GM12878 (cell line): ENCODE results near the gene NARF. TPM values are rescaled to one million over a fixed set of nuclear protein-coding genes. Genes with fewer than 3 reads are reported as not detected.

Experiments used
- ATAC-seq: fragments of 200-7000 bp; cut with Tn5 transposase; 3 replicates; pipeline ENCODE4 v1.9.1; 2020; ENCODE audit warnings: mild to moderate bottlenecking, moderate library complexity
- BruUV-seq: library from RNA; stranded (reverse); fragments of 400-500 nt; replicated peaks from 2 replicates; lab custom pipeline; 2021; lab: Mats Ljungman, UMichigan
- CTCF ChIA-PET: fragments of 300-600 bp; sonication (Branson Sonifier 250); formaldehyde crosslinking; extraction: SDS; loops from one replicate; lab custom pipeline; 2021; ENCODE audit warnings: inconsistent platforms; lab: Yijun Ruan, JAX
- POLR2A ChIA-PET: fragments of 350-600 bp; formaldehyde crosslinking; extraction: SDS; loops from one replicate; lab custom pipeline; 2021; ENCODE audit warnings: inconsistent platforms; lab: Charles Lee
- RAD21 ChIA-PET: fragments of 300-600 bp; sonication (Branson Sonifier 250); formaldehyde crosslinking; loops from one replicate; lab custom pipeline; 2023; ENCODE audit warnings: antibody characterized with exemption; ENCODE audit not compliant: unreplicated experiment; lab: Charles Lee
- SMC1A ChIA-PET: fragments of 300-600 bp; sonication (Branson Sonifier 250); formaldehyde crosslinking; loops from one replicate; lab custom pipeline; 2023; ENCODE audit not compliant: unreplicated experiment, uncharacterized antibody; lab: Charles Lee
- DNase-seq: peaks from one replicate; pipeline ENCODE4 v3.0.0-alpha.2; 2011; ENCODE audit warnings: low read depth, low spot score
- FAIRE-seq: peaks from 3 replicates; lab custom pipeline; 2011; peaks lifted over from hg19 to GRCh38; lab: Jason Lieb, UNC
- H2AFZ ChIP-seq: 2 replicates; pipeline ENCODE4 v1.6.0; 2011; ENCODE audit warnings: low read depth, low read length, control low read depth; ENCODE audit not compliant: control insufficient read depth
- H3K27ac ChIP-seq: 2 replicates; pipeline ENCODE4 v1.5.1; 2011; ENCODE audit warnings: control low read depth; ENCODE audit not compliant: control insufficient read depth, insufficient read depth
- H3K27me3 ChIP-seq, 2 experiments: replicated peaks in 1 of 2; 2 replicates each; pipeline versions ENCODE4 v1.6.0 to v1.6.1; 2011; ENCODE audit warnings: low read length in 1 of 2; ENCODE audit not compliant: control insufficient read depth in 2 of 2, insufficient read depth in 2 of 2
- H3K36me3 ChIP-seq, 2 experiments: 2 replicates each; pipeline ENCODE4 v1.5.1; 2011; ENCODE audit warnings: low read length in 1 of 2; ENCODE audit not compliant: control insufficient read depth in 2 of 2, insufficient read depth in 2 of 2
- H3K4me1 ChIP-seq: 2 replicates; pipeline ENCODE4 v1.6.1; 2011; ENCODE audit warnings: mild to moderate bottlenecking, low read length, moderate library complexity, mixed read lengths; ENCODE audit not compliant: control insufficient read depth, insufficient read depth
- H3K4me2 ChIP-seq: 2 replicates; pipeline ENCODE4 v1.6.0; 2011; ENCODE audit warnings: control low read depth; ENCODE audit not compliant: control insufficient read depth, insufficient read depth
- H3K4me3 ChIP-seq: fragments of 200-600 bp; sonication (generic); 2 replicates; pipeline ENCODE4 v1.5.1; 2016
- H3K79me2 ChIP-seq: 2 replicates; pipeline ENCODE4 v1.6.0; 2011; ENCODE audit warnings: low read length; ENCODE audit not compliant: control insufficient read depth, insufficient read depth
- H3K9ac ChIP-seq: 2 replicates; pipeline ENCODE4 v1.8.0; 2011; ENCODE audit warnings: low read length, control low read depth, mixed read lengths; ENCODE audit not compliant: control insufficient read depth, insufficient read depth
- H3K9me3 ChIP-seq: replicated peaks from 3 replicates; pipeline ENCODE4 v1.5.1; 2011; ENCODE audit warnings: mild to moderate bottlenecking, low read length; ENCODE audit not compliant: control insufficient read depth, insufficient read depth
- H4K20me1 ChIP-seq: 2 replicates; pipeline ENCODE4 v1.6.0; 2011; ENCODE audit not compliant: control insufficient read depth, insufficient read depth
- BHLHE40 ChIP-seq, 2 experiments: fragments of 450-650 bp in 1 of 2; IDR thresholded peaks; 2 replicates each; pipeline ENCODE4 v1.6.1; 2011 to 2017; ENCODE audit warnings: low read depth in 2 of 2, borderline replicate concordance in 1 of 2, improper control_type of control experiment in 1 of 2, low read length in 1 of 2, mild to moderate bottlenecking in 1 of 2
- CREB1 ChIP-seq: IDR thresholded peaks from 2 replicates; pipeline ENCODE4 v1.6.1; 2012; ENCODE audit warnings: low read depth, mild to moderate bottlenecking, inconsistent platforms
- MYB ChIP-seq: fragments of 150-350 bp; IDR thresholded peaks from 2 replicates; pipeline ENCODE4 v1.6.1; 2014; ENCODE audit warnings: mild to moderate bottlenecking, low read depth, low read length, borderline replicate concordance
- SIN3A ChIP-seq: IDR thresholded peaks from 2 replicates; pipeline ENCODE4 v1.6.1; 2012; ENCODE audit warnings: low read depth, low read length, improper control_type of control experiment
- SP1 ChIP-seq: IDR thresholded peaks from one replicate; pipeline ENCODE4 v1.6.1; 2011; ENCODE audit warnings: low read depth, low read length
- WGBS: methylation state at CpG from one replicate; pipeline ENCODE4 v1.1.6; 2016; ENCODE audit warnings: low lambda C conversion rate; ENCODE audit not compliant: insufficient replicate concordance, insufficient coverage; ENCODE audit errors: missing lambda C conversion rate; 5-methylcytosine and 5-hydroxymethylcytosine counted together
- in situ Hi-C: fragments of 300-500 bp; cut with MboI; formaldehyde crosslinking; loops from 9 replicates; pipeline ENCODE4 v1.14.3; 2018; ENCODE audit warnings: mixed read lengths
- intact Hi-C: fragments of 100-400 bp; cut with micrococcal nuclease; formaldehyde crosslinking; loops from one replicate; pipeline ENCODE4 v1.14.2; 2022; ENCODE audit not compliant: unreplicated experiment
- polyA plus RNA-seq, 11 experiments: library from polyadenylated mRNA; depleted of rRNA in 4 of 11; unstranded in 6 of 11; stranded (reverse) in 5 of 11; fragments of >200 nt; fragmentation: Nextera tagmentation in 4 of 11; fragmentation: Illumina TruSeq in 1 of 11; extraction: Ambion mirVana in 4 of 11; extraction: Trizol in 1 of 11; gene quantifications; 1 replicate in 1 of 11; 2 replicates in 10 of 11; pipeline versions ENCODE4 v1.2.1 to v1.2.3, GENCODE V29; 2011 to 2016; ENCODE audit warnings: inconsistent platforms in 2 of 11, missing spikeins in 2 of 11, low read depth in 1 of 11
- total RNA-seq, 4 experiments: library from RNA; depleted of rRNA in 3 of 4; stranded (reverse); fragments of >200 nt in 3 of 4; fragmentation: Illumina TruSeq in 1 of 4; extraction: Trizol in 1 of 4; gene quantifications; 2 replicates each; pipeline versions ENCODE4 v1.2.1 to v1.2.3, GENCODE V29; 2013 to 2021

Gene NARF
- total and polyA plus RNA-seq, 10 of the 15 experiments (the other 5 are each of a cell fraction or from before 2014, with no cell fraction given), result 16.7 to 126 (median 47.5) TPM

- TF ChIP-seq BHLHE40 (IDR thresholded peaks at IDR 0.05; ENCODE audit: borderline replicate concordance in 1 of 2, low read depth in 2 of 2, low read length in 1 of 2), result no peak
- TF ChIP-seq SP1, result no peak
- no peak for TF ChIP-seq CREB1
- no peak for TF ChIP-seq SIN3A
Observed at GRCh38 chr17:82491533-82491932, 33.0 kb downstream of the NARF start (continued).

GRCh38 chr17:82492643-82493225, 34.2 kb downstream of the NARF start:
- Histone ChIP-seq H3K79me2 (no peaks in the 10 kb centered on the region), H3K27me3 (no peaks in the 10 kb centered on the region), H3K9ac (no peak overlapping the region), H3K27ac (no peak overlapping the region), H2AFZ (no peak overlapping the region), H3K4me3 (no peak overlapping the region), H4K20me1 (no peaks in the 10 kb centered on the region), H3K4me1 (peaks cover 21% of the 10 kb centered on the region), H3K36me3 (peaks cover 0 to 4% of the 10 kb centered on the region in 2 experiments; a peak in 3 of 4 replicates), H3K9me3 (no peaks in the 10 kb centered on the region), H3K4me2 (no peak overlapping the region)
- POLR2A ChIA-PET, result interaction anchor here (0.6 to 1.5 kb wide), 3 partner anchors 35 to 94 kb away, joined by 3 to 4 read pairs (median 3); partner anchors contain the start of gene OGFOD3
- SMC1A ChIA-PET, result interaction anchor here (0.6 to 1.0 kb wide), 3 partner anchors 19 to 1201 kb away, joined by 3 to 4 read pairs (median 3); no protein-coding TSS in a partner anchor
- FAIRE-seq (no peak), ATAC-seq (no peak), DNase-seq (no peak)
- RAD21 ChIA-PET, result interaction anchor here (0.7 to 1.5 kb wide), 4 partner anchors 58 to 394 kb away, joined by 3 to 4 read pairs (median 4); no protein-coding TSS in a partner anchor
- BruUV-seq, result no TSS peak
- no peak for TF ChIP-seq MYB
- CTCF ChIA-PET, result interaction anchor here (0.8 to 1.9 kb wide), 4 partner anchors 11 to 140 kb away, joined by 3 to 10 read pairs (median 4); no protein-coding TSS in a partner anchor
- WGBS, result 88% methylated on average over 13 of the region's 13 CpGs
- in situ Hi-C loops, result no loop called here
- intact Hi-C loops, result loop anchor here (5.0 kb wide), 1 partner anchor 140 kb away; no protein-coding TSS in a partner anchor
